HCT116 (cell line): ENCODE data around the gene C20orf96. TPM values are rescaled to one million over a fixed set of nuclear protein-coding genes. Genes with fewer than 3 reads are reported as not detected.

Source experiments
- ATAC-seq: fragments of 200-7000 bp; cut with Tn5 transposase; 2 replicates; pipeline ENCODE4 v1.9.1; 2020; ENCODE audit warnings: mild to moderate bottlenecking, moderate library complexity
- BruUV-seq: library from RNA; stranded (reverse); fragments of 400-500 nt; replicated peaks from 2 replicates; lab custom pipeline; 2021; lab: Mats Ljungman, UMichigan
- CTCF ChIA-PET: fragments of 300-600 bp; sonication (Branson Sonifier 250); formaldehyde crosslinking; loops from one replicate; lab custom pipeline; 2021; ENCODE audit warnings: antibody characterized with exemption; lab: Charles Lee
- POLR2A ChIA-PET: fragments of 300-600, 350-600 bp; sonication (Branson Sonifier 250); formaldehyde crosslinking; loops from one replicate; lab custom pipeline; 2021; ENCODE audit warnings: antibody characterized with exemption; lab: Charles Lee
- RAD21 ChIA-PET, 2 experiments: fragments of 300-600 bp; sonication (Branson Sonifier 250); formaldehyde crosslinking; loops; one replicate each; lab custom pipeline; 2023; ENCODE audit warnings: low total read pairs in 2 of 2; ENCODE audit not compliant: uncharacterized antibody in 2 of 2, unreplicated experiment in 2 of 2, low non-redundant PET in 1 of 2; lab: Charles Lee
- DNase-seq: peaks from one replicate; pipeline ENCODE4 v3.0.0-alpha.2; 2010; ENCODE audit warnings: low read depth, low spot score
- H2AFZ ChIP-seq: fragments of 200-600 bp; shearing (Covaris generic), sonication (generic); 2 replicates; pipeline ENCODE4 v1.6.1; 2017; ENCODE audit warnings: low read depth, mixed run types, mixed read lengths, antibody characterized with exemption, low read length; ENCODE audit not compliant: poor library complexity, severe bottlenecking
- H3K27ac ChIP-seq: 2 replicates; pipeline ENCODE4 v1.5.1; 2012; ENCODE audit warnings: low read depth, low read length
- H3K27me3 ChIP-seq: fragments of 200-600 bp; sonication (generic); 2 replicates; pipeline ENCODE4 v1.6.1; 2016; ENCODE audit warnings: mixed run types, low read length, mixed read lengths; ENCODE audit not compliant: insufficient read depth
- H3K36me3 ChIP-seq, 2 experiments: fragments of 200-500 bp in 1 of 2; fragments of 200-600 bp in 1 of 2; sonication (Bioruptor generic) in 1 of 2; sonication (generic) in 1 of 2; 2 replicates each; pipeline versions ENCODE4 v1.5.1 to v1.6.1; 2014 to 2016; ENCODE audit warnings: low read length in 2 of 2, inconsistent platforms in 1 of 2, mixed read lengths in 1 of 2, mixed run types in 1 of 2; ENCODE audit not compliant: insufficient read depth in 2 of 2, control insufficient read depth in 1 of 2
- H3K4me1 ChIP-seq, 2 experiments: fragments of 200-600 bp in 1 of 2; sonication (generic) in 1 of 2; 2 replicates each; pipeline versions ENCODE4 v1.5.1 to v1.6.1; 2012 to 2017; ENCODE audit warnings: low read length in 2 of 2, inconsistent platforms in 1 of 2, mild to moderate bottlenecking in 1 of 2, mixed read lengths in 1 of 2, mixed run types in 1 of 2, moderate library complexity in 1 of 2; ENCODE audit not compliant: insufficient read depth in 2 of 2, control insufficient read depth in 1 of 2
- H3K4me2 ChIP-seq: fragments of 200-600 bp; sonication (generic); 2 replicates; pipeline ENCODE4 v1.6.1; 2017; ENCODE audit warnings: mixed run types, low read length, mixed read lengths
- H3K4me3 ChIP-seq, 2 experiments: fragments of 200-600 bp in 1 of 2; sonication (generic) in 1 of 2; replicated peaks in 1 of 2; 2 replicates each; pipeline ENCODE4 v1.5.1; 2011 to 2016; ENCODE audit warnings: low read length in 2 of 2, control low read depth in 1 of 2, low read depth in 1 of 2, mild to moderate bottlenecking in 1 of 2, mixed read lengths in 1 of 2, mixed run types in 1 of 2
- H3K79me2 ChIP-seq: fragments of 200-600 bp; sonication (generic); 2 replicates; pipeline ENCODE4 v1.6.1; 2017; ENCODE audit warnings: mild to moderate bottlenecking, mixed run types, low read length, moderate library complexity, mixed read lengths; ENCODE audit not compliant: insufficient read depth
- H3K9ac ChIP-seq: fragments of 200-600 bp; sonication (generic); 2 replicates; pipeline ENCODE4 v1.6.1; 2016; ENCODE audit warnings: low read length, mixed read lengths
- H3K9me2 ChIP-seq: fragments of 200-600 bp; sonication (generic), shearing (Covaris generic); 2 replicates; pipeline ENCODE4 v1.6.1; 2017; ENCODE audit warnings: mixed run types, mild to moderate bottlenecking, moderate library complexity; ENCODE audit not compliant: insufficient read depth
- H3K9me3 ChIP-seq, 2 experiments: fragments of 200-500 bp in 1 of 2; fragments of 200-600 bp in 1 of 2; sonication (Bioruptor generic) in 1 of 2; sonication (generic) in 1 of 2; 2 replicates each; pipeline ENCODE4 v1.6.1; 2014 to 2017; ENCODE audit warnings: low read length in 2 of 2, mixed read lengths in 2 of 2, inconsistent platforms in 1 of 2, low read depth in 1 of 2, mild to moderate bottlenecking in 1 of 2, mixed run types in 1 of 2, moderate library complexity in 1 of 2; ENCODE audit not compliant: control insufficient read depth in 1 of 2, insufficient read depth in 1 of 2
- H4K20me1 ChIP-seq: fragments of 200-600 bp; sonication (generic), shearing (Covaris generic); 2 replicates; pipeline ENCODE4 v1.6.1; 2017; ENCODE audit warnings: mixed run types, mild to moderate bottlenecking, moderate library complexity; ENCODE audit not compliant: insufficient read depth
- CEBPB ChIP-seq: IDR thresholded peaks from 2 replicates; pipeline ENCODE4 v1.6.1; 2012; ENCODE audit warnings: low read depth
- EGR1 ChIP-seq: IDR thresholded peaks from 2 replicates; pipeline ENCODE4 v1.6.1; 2012; ENCODE audit warnings: low read depth
- ELF1 ChIP-seq: IDR thresholded peaks from 2 replicates; pipeline ENCODE4 v1.6.1; 2012; ENCODE audit warnings: low read depth, borderline replicate concordance
- POLR2A ChIP-seq: IDR thresholded peaks from 2 replicates; pipeline ENCODE4 v1.7.0; 2011; ENCODE audit warnings: borderline replicate concordance; ENCODE audit not compliant: insufficient read depth, insufficient read length; ENCODE audit errors: extremely low read depth
- POLR2AphosphoS5 ChIP-seq: IDR thresholded peaks from 2 replicates; pipeline ENCODE4 v1.6.1; 2011; ENCODE audit warnings: mild to moderate bottlenecking, low read depth, low read length, moderate library complexity
- RAD21 ChIP-seq: IDR thresholded peaks from 2 replicates; pipeline ENCODE4 v1.6.1; 2012; ENCODE audit warnings: low read depth, mild to moderate bottlenecking
- SP1 ChIP-seq: IDR thresholded peaks from 2 replicates; pipeline ENCODE4 v1.6.1; 2012; ENCODE audit warnings: low read depth
- TCF7L2 ChIP-seq: IDR thresholded peaks from 2 replicates; pipeline ENCODE4 v1.7.0; 2011; ENCODE audit warnings: borderline replicate concordance, inconsistent platforms; ENCODE audit not compliant: insufficient read depth, insufficient read length; ENCODE audit errors: extremely low read depth
- YY1 ChIP-seq: IDR thresholded peaks from 2 replicates; pipeline ENCODE4 v1.6.1; 2011; ENCODE audit warnings: low read length, low read depth, moderate library complexity, mild to moderate bottlenecking; ENCODE audit not compliant: insufficient replicate concordance; ENCODE audit errors: extremely low read depth
- ZNF274 ChIP-seq: fragments of 200-500 bp; sonication (Bioruptor generic); IDR thresholded peaks from 2 replicates; pipeline ENCODE4 v1.6.1; 2014; ENCODE audit warnings: mild to moderate bottlenecking, low read depth, low read length, inconsistent platforms
- intact Hi-C: fragments of 100-400 bp; cut with micrococcal nuclease; formaldehyde crosslinking; loops from 2 replicates; pipeline ENCODE4 v1.10.0; 2022
- total RNA-seq: library from RNA; stranded (reverse); gene quantifications from one replicate; pipeline ENCODE4 v1.2.1, GENCODE V29; 2021; ENCODE audit not compliant: unreplicated experiment
- TF ChIP-seq, protein P1 (sequence below), 3 experiments: fragments of 200-600 bp in 1 of 3; sonication (generic) in 1 of 3; IDR thresholded peaks in 2 of 3; conservative IDR thresholded peaks in 1 of 3; 2 replicates each; pipeline ENCODE4 v1.5.1; 2012 to 2017; ENCODE audit warnings: low read depth in 2 of 3, low read length in 2 of 3, antibody characterized with exemption in 1 of 3, borderline replicate concordance in 1 of 3, control low read depth in 1 of 3, mild to moderate bottlenecking in 1 of 3, mixed read lengths in 1 of 3, mixed run types in 1 of 3, moderate library complexity in 1 of 3; ENCODE audit not compliant: insufficient read depth in 1 of 3
- TF ChIP-seq, protein P2 (sequence below): IDR thresholded peaks from 2 replicates; pipeline ENCODE4 v1.6.1; 2012; ENCODE audit warnings: low read depth
- TF ChIP-seq, protein P3 (sequence below): IDR thresholded peaks from 2 replicates; pipeline ENCODE4 v1.6.1; 2012

C20orf96 gene
- total RNA-seq, 1 experiment from 2014 or later: 22.1 TPM

DNA sequence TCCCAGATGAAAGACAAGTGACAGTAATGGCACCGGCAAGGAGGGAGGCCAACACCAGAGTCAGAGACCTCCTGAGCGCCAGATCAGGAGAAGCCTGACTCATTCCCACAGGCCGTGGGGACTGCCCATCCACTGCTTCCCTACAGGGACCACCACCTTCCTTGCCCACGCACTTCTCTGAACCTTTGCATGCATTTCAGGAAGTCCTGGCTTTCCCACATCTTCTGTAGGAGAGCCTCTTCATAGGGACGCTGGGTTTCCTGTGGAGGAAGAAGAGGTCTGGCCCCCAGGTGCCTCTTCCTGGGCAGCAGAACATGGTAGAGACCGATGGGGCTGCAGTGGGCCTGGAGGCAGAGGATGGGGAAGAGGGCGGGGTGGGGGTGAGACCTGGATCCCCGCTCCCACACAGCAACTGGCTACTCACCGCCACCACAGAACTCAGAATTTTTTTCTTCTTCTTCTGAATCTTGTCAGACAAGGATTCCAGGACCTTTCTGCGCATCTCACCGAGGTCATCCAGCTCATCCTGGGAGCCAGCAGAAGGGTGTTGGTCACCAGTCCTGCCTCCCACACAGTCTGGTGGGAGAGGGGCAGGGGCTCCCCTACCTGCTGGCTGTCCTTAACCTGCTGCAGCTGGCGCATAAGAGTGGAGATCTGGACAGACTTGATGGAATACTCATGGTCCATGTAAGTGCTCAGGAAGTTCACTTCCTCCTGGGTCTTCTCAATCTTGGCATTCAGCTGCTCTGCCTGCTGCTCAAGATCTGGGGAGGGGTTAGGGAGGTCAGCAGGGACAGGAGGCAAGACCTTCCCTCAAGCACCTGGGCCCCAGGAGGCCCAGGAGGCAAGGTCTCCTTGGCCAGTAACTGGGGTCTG is 13.7 kb downstream of the C20orf96 start:
- H3K27me3 ChIP-seq: no peaks in the 10 kb centered on the region
- no peak overlapping the region for H3K27ac ChIP-seq
- H4K20me1 ChIP-seq: no peaks in the 10 kb centered on the region
- no peak for ATAC-seq
- H3K79me2 ChIP-seq: no peaks in the 10 kb centered on the region
- no peak overlapping the region for H3K4me2 ChIP-seq
- H3K9me3 ChIP-seq: no peaks in the 10 kb centered on the region
- no peaks in the 10 kb centered on the region for H3K9me2 ChIP-seq
- no peak overlapping the region for H2AFZ ChIP-seq
- no peak overlapping the region for H3K4me3 ChIP-seq
- H3K4me1 ChIP-seq: no peaks in the 10 kb centered on the region
- TSS peak; percentile 29 for BruUV-seq
- no peak overlapping the region for H3K9ac ChIP-seq
- POLR2A ChIA-PET: no interaction called here
- CTCF ChIA-PET: no interaction called here
- peaks cover 3 to 26% of the 10 kb centered on the region in 2 experiments; a peak in 2 of 4 replicates for H3K36me3 ChIP-seq
- no peak for TF ChIP-seq ZNF274
- no peak for TF ChIP-seq EGR1
- no peak for TF ChIP-seq YY1
- RAD21 ChIA-PET: no interaction called here
- intact Hi-C loops: no loop called here
- DNase-seq: no peak

DNA sequence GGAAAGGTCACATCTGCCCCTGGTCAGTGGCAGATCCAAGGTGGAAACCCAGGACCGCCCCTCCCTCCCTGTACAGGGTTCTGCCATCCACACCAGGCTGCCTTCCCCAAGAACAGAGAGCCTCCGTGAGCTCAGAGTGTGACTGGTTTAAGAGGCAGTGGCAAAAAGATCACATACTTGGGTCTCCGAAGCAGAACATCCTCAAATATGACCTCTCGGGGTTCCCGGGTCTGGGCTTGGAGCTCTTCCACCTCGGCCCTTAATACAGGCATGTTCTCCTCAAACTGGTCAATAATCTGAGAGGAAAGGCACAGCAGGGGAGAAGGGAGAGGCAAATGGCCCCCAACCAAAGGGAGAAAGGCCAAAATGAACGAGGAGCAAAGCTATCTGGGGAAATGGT is 14.8 kb downstream of the C20orf96 start:
- intact Hi-C loops: no loop called here
- Histone ChIP-seq H3K9ac (no peak overlapping the region), H3K27me3 (no peaks in the 10 kb centered on the region), H3K36me3 (peaks cover 3 to 26% of the 10 kb centered on the region in 2 experiments; a peak in 2 of 4 replicates), H3K4me2 (no peak overlapping the region), H3K4me1 (no peaks in the 10 kb centered on the region), H3K4me3 (no peak overlapping the region), H3K9me2 (no peaks in the 10 kb centered on the region), H3K9me3 (no peaks in the 10 kb centered on the region), H3K79me2 (no peaks in the 10 kb centered on the region), H4K20me1 (no peaks in the 10 kb centered on the region), H3K27ac (no peak overlapping the region), H2AFZ (no peak overlapping the region)
- POLR2A ChIA-PET: no interaction called here
- RAD21 ChIA-PET: no interaction called here
- CTCF ChIA-PET: no interaction called here
- ATAC-seq: no peak
- BruUV-seq: no TSS peak
- DNase-seq: no peak
- no peak for TF ChIP-seq POLR2AphosphoS5
- TF ChIP-seq, protein P1, sequence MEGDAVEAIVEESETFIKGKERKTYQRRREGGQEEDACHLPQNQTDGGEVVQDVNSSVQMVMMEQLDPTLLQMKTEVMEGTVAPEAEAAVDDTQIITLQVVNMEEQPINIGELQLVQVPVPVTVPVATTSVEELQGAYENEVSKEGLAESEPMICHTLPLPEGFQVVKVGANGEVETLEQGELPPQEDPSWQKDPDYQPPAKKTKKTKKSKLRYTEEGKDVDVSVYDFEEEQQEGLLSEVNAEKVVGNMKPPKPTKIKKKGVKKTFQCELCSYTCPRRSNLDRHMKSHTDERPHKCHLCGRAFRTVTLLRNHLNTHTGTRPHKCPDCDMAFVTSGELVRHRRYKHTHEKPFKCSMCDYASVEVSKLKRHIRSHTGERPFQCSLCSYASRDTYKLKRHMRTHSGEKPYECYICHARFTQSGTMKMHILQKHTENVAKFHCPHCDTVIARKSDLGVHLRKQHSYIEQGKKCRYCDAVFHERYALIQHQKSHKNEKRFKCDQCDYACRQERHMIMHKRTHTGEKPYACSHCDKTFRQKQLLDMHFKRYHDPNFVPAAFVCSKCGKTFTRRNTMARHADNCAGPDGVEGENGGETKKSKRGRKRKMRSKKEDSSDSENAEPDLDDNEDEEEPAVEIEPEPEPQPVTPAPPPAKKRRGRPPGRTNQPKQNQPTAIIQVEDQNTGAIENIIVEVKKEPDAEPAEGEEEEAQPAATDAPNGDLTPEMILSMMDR (IDR thresholded peaks at IDR 0.05 in 2 of 3, conservative IDR thresholded peaks at IDR 0.05 in 1 of 3; ENCODE audit: borderline replicate concordance in 1 of 3, insufficient read depth in 1 of 3, low read depth in 2 of 3, low read length in 2 of 3): no peak
- no peak for TF ChIP-seq POLR2A
- TF ChIP-seq, protein P2, sequence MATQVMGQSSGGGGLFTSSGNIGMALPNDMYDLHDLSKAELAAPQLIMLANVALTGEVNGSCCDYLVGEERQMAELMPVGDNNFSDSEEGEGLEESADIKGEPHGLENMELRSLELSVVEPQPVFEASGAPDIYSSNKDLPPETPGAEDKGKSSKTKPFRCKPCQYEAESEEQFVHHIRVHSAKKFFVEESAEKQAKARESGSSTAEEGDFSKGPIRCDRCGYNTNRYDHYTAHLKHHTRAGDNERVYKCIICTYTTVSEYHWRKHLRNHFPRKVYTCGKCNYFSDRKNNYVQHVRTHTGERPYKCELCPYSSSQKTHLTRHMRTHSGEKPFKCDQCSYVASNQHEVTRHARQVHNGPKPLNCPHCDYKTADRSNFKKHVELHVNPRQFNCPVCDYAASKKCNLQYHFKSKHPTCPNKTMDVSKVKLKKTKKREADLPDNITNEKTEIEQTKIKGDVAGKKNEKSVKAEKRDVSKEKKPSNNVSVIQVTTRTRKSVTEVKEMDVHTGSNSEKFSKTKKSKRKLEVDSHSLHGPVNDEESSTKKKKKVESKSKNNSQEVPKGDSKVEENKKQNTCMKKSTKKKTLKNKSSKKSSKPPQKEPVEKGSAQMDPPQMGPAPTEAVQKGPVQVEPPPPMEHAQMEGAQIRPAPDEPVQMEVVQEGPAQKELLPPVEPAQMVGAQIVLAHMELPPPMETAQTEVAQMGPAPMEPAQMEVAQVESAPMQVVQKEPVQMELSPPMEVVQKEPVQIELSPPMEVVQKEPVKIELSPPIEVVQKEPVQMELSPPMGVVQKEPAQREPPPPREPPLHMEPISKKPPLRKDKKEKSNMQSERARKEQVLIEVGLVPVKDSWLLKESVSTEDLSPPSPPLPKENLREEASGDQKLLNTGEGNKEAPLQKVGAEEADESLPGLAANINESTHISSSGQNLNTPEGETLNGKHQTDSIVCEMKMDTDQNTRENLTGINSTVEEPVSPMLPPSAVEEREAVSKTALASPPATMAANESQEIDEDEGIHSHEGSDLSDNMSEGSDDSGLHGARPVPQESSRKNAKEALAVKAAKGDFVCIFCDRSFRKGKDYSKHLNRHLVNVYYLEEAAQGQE: no peak
- no peak for TF ChIP-seq ELF1
- TF ChIP-seq TCF7L2: no peak
- TF ChIP-seq YY1: no peak
- TF ChIP-seq CEBPB: no peak
- no peak for TF ChIP-seq EGR1
- TF ChIP-seq, protein P3, sequence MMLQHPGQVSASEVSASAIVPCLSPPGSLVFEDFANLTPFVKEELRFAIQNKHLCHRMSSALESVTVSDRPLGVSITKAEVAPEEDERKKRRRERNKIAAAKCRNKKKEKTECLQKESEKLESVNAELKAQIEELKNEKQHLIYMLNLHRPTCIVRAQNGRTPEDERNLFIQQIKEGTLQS: no peak
- TF ChIP-seq RAD21: no peak
- TF ChIP-seq SP1: no peak
